Spinal cord (tissue), 10 donors: Measurements from ENCODE around the gene NKD1. TPM values are rescaled to one million over a fixed set of nuclear protein-coding genes. Genes with fewer than 3 reads are reported as not detected.

ENCODE experiments used
- DNase-seq, 6 donors: peaks; one replicate each; pipeline versions ENCODE4 v3.0.0 to v3.0.0-alpha.2; 2013 to 2015; ENCODE audit warnings: low spot score in 6 of 6, low read depth in 4 of 6
- H3K27ac ChIP-seq: one replicate; pipeline ENCODE4 v1.5.1; 2013; ENCODE audit warnings: low read depth, low read length, control low read depth
- H3K27me3 ChIP-seq: one replicate; pipeline ENCODE4 v1.6.1; 2013; ENCODE audit warnings: low read length; ENCODE audit not compliant: control insufficient read depth, insufficient read depth
- H3K36me3 ChIP-seq: one replicate; pipeline ENCODE4 v1.6.1; 2013; ENCODE audit warnings: low read length; ENCODE audit not compliant: control insufficient read depth, insufficient read depth
- H3K4me1 ChIP-seq: one replicate; pipeline ENCODE4 v1.6.1; 2013; ENCODE audit warnings: low read length; ENCODE audit not compliant: control insufficient read depth, insufficient read depth
- H3K4me3 ChIP-seq: one replicate; pipeline ENCODE4 v1.5.1; 2013; ENCODE audit warnings: low read depth, low read length, control low read depth
- H3K9me3 ChIP-seq: one replicate; pipeline ENCODE4 v1.6.1; 2013; ENCODE audit warnings: low read length; ENCODE audit not compliant: control insufficient read depth, insufficient read depth
- whole genome bisulfite sequencing: methylation state at CpG from one replicate; pipeline ENCODE4 v1.1.5; 2013; ENCODE audit warnings: missing lambda C conversion rate; ENCODE audit not compliant: insufficient coverage; 5-methylcytosine and 5-hydroxymethylcytosine counted together
- polyA plus RNA-seq, 2 donors: library from polyadenylated mRNA; unstranded; fragments of 120-200 nt; gene quantifications; one replicate each; pipeline ENCODE4 v1.2.1, GENCODE V29; 2013; ENCODE audit not compliant: insufficient read length in 2 of 2
- total RNA-seq, 2 donors: library from RNA; depleted of rRNA in 1 of 2; stranded (reverse); fragments of 120-200 nt in 1 of 2; fragments of >200 nt in 1 of 2; gene quantifications; one replicate each; pipeline versions ENCODE4 v1.2.3 to v1.2.4, GENCODE V29; 2013 to 2014
- donor health status: healthy.

The NKD1 gene
- total and polyA plus RNA-seq, 4 donors: 6.7 to 33.8 (median 25.7) TPM

DNA sequence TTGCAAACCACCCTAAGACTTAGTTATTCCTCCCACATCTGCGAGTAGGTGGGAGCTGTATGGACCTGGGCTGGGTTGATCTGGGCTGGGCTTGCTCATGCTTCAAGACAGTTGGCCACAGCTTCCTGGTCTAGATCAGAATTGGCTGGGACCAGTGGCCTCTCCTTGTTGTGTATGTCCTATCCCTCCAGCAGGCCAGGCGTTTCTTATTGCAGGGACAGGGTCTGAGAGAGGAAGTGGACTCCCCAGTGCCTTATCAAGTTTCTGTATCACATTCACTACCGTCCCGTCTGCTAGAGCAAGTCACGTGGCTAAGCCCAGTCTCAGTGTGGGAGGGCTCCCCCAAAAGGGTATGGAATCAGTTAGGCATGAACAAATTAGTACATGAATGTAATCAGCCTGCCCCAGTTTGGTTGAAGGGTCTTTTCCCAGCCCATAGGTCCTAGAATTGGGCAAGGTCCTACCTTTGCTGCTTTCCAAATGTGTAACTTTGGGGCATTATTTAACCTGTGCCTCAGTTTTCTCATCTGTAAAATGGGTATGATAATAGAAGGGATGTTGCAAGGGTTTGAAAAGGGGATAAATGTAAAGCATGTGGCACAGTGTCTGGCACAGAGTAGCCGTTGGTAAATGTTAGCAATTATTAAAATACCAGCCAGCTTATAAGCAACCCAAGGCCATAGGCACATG lies 36.0 kb downstream of the NKD1 start:
- Histone ChIP-seq H3K4me3 (no peak overlapping the region), H3K36me3 (peaks cover 13% of the 10 kb centered on the region), H3K27ac (no peak overlapping the region), H3K9me3 (no peaks in the 10 kb centered on the region), H3K27me3 (no peaks in the 10 kb centered on the region), H3K4me1 (peaks cover 42% of the 10 kb centered on the region)
- DNase-seq: no peak
- 86% methylated on average over 2 of the region's 6 CpGs for WGBS

DNA sequence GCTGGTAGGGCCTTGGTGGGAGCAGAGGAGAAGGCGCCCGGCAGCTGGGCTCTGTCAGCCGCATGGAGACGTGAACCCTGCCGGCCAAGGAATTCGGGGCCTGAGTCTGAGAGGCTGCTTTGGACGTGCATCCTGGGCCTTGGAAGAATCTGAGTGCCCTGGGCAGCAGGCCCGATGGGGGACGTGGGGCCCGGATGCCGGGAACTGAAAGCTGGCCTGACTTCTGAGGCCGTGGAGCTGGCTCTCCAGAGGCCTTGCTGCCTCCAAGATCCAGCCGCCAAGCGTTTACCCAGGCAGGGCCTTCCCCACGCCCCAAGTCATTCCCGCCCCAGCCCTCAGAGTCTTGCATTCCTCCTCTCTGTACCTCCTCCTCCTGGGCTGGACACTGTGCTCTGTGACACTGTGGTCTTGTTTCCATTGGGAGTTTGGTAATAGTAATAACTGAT lies 37.2 kb downstream of the NKD1 start:
- Histone ChIP-seq H3K4me1 (peaks cover 38% of the 10 kb centered on the region), H3K27me3 (no peaks in the 10 kb centered on the region), H3K27ac (peak overlapping the region; percentile 37), H3K4me3 (no peak overlapping the region), H3K9me3 (no peaks in the 10 kb centered on the region), H3K36me3 (peaks cover 8% of the 10 kb centered on the region)
- 29% methylated on average over 14 of the region's 16 CpGs for WGBS
- DNase-seq: peak in 2 of 6 donors; percentile 33 to 84

DNA sequence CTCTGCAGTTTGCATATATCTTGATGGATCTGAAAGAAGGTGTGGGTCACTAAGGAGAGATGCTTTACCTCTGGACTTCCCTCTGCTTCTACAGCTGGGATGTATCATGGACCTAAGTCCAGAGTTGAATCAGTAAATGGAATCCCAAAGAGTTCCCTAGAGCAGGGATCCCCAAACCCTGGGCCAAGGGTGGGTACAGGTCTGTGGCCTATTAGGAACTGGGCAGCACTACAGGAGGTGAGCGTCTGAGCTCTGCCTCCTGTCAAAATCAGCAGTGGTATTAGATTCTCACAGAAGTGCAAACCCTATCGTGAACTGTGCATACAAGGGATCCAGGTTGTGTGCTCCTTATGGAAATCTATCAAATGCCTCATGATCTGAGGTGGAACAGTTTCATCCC lies 39.3 kb downstream of the NKD1 start:
- H3K27ac ChIP-seq: no peak overlapping the region
- no peaks in the 10 kb centered on the region for H3K27me3 ChIP-seq
- no peak overlapping the region for H3K4me3 ChIP-seq
- WGBS: 100% methylated on average over 2 of the region's 2 CpGs
- no peaks in the 10 kb centered on the region for H3K9me3 ChIP-seq
- peaks cover 11% of the 10 kb centered on the region for H3K36me3 ChIP-seq
- DNase-seq: no peak
- peaks cover 39% of the 10 kb centered on the region for H3K4me1 ChIP-seq

DNA sequence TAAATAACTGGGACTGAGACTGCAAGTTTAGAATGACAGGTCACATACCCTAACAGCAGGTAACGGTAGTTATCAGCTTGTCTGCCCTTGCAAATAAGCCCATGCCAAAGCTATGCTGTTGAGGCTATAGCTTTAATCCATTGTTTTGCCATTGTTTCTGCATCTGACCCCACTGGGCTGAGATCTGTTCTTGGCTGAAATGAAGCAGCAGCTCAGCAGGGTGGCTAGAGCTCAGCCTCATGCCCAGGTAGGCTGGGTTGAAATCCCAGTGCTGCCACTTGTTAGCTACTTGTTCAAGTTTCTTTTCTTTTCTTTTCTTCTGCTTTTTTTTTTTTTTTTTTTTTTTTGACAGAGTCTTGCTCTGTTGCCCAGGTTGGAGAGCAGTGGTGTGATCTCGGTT lies 40.1 kb downstream of the NKD1 start:
- Histone ChIP-seq H3K9me3 (no peaks in the 10 kb centered on the region), H3K27me3 (no peaks in the 10 kb centered on the region), H3K27ac (no peak overlapping the region), H3K4me3 (no peak overlapping the region), H3K36me3 (peaks cover 7% of the 10 kb centered on the region), H3K4me1 (peaks cover 42% of the 10 kb centered on the region)
- no peak for DNase-seq
- 100% methylated on average over 1 of the region's 2 CpGs for WGBS

DNA sequence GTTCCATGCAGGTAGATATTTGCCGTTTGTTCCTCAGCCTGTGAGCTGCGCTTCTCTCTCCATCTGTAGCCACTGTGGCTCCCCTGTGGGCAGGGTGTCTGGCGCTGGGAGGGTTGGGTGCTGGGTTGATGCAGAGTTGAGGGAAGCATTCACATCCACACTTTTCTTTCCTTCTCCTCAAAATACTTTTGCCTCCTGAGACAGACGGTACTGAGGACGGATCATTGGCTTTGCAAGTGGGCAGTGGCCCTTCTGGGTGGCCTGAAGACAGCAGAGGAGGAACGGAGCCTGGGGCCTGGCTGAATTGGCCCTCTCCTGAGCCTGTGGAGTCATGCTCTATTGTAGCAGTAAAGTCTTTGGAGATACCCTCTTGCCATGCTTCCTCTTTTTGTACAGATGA lies 43.0 kb downstream of the NKD1 start:
- 88% methylated on average over 2 of the region's 6 CpGs for WGBS
- Histone ChIP-seq H3K27ac (peak overlapping the region; percentile 73), H3K4me1 (peaks cover 48% of the 10 kb centered on the region)

DNA sequence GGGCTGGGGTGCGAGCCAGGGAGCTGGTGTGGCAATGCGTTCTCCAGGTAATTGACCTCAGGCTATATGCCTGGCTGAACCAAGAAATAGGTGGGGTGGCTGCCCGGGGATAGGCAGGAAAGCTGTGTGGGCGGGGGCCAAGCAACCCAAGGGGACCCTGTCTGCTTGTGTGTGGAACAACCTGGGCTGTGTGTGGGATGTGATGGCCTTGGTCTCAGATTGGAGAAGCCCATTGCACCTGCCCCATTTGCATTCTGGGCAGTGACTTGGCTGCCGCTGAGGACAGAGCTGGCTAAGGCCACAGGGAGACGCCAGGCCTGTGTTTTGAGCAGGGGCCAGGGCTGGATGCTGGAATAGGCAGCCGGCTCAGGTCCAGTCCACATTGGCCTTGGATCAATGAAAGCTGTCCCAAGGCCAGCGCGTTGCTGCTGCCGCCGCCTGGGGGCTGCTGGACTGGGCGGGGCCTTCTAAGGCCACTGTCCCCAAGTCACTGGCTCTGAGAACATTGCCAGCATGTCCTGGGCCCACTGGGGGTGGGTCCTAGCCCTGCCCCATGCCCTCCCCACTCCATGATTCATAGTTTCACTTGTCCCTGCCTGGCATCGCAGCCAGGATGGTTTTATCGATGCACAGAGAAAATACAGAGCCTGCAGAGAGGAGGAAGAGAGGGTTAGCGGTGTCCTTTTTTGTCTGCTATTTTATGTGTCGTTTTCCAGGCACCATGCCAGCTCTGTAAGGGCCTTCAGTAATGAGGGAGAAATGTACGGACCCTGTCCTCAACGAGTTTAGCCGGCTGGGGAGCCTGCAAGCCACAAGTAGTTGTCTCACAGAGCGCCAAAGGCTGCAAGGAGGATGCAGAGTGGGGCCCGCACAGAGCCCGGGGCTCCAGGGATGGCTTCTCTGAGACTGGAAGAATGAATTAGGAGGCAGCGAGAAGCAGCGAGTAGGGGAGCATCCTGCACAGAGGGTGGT lies 43.9 kb downstream of the NKD1 start:
- no peak overlapping the region for H3K4me3 ChIP-seq
- H3K27me3 ChIP-seq: no peaks in the 10 kb centered on the region
- H3K4me1 ChIP-seq: peaks cover 48% of the 10 kb centered on the region
- no peaks in the 10 kb centered on the region for H3K9me3 ChIP-seq
- DNase-seq: peak; percentile 80 to 96 (median 90)
- peak overlapping the region; percentile 73 for H3K27ac ChIP-seq
- H3K36me3 ChIP-seq: peaks cover 6% of the 10 kb centered on the region
- 19% methylated on average over 24 of the region's 24 CpGs for WGBS

More for the DNA sequence above, 43.0 kb downstream of the NKD1 start:
- no peaks in the 10 kb centered on the region for H3K9me3 ChIP-seq
- DNase-seq: no peak
- no peaks in the 10 kb centered on the region for H3K27me3 ChIP-seq
- no peak overlapping the region for H3K4me3 ChIP-seq
- H3K36me3 ChIP-seq: peaks cover 6% of the 10 kb centered on the region

DNA sequence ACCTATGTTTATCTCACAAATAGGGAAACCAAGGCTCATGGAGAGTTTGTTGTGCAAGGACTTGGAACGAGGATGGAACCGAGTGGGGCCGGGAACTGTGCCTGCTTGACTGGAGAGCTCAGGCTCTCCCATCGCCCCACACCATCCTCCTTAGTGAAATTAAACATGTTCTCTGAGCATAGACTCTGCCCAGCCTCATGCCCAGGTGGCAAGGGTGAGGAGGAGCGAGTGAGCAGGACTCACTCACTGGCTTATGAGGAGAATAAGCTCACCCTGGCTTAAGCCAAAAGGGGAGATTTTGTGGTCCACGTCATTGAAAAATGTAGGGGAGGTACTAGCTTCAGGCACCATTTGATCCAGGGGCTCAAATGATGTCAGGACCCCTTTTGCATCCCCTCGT lies 44.8 kb downstream of the NKD1 start:
- H3K4me3 ChIP-seq: no peak overlapping the region
- peaks cover 54% of the 10 kb centered on the region for H3K4me1 ChIP-seq
- no peaks in the 10 kb centered on the region for H3K27me3 ChIP-seq
- 76% methylated on average over 3 of the region's 7 CpGs for WGBS
- DNase-seq: no peak
- H3K27ac ChIP-seq: peak overlapping the region; percentile 73
- H3K36me3 ChIP-seq: peaks cover 6% of the 10 kb centered on the region
- no peaks in the 10 kb centered on the region for H3K9me3 ChIP-seq

DNA sequence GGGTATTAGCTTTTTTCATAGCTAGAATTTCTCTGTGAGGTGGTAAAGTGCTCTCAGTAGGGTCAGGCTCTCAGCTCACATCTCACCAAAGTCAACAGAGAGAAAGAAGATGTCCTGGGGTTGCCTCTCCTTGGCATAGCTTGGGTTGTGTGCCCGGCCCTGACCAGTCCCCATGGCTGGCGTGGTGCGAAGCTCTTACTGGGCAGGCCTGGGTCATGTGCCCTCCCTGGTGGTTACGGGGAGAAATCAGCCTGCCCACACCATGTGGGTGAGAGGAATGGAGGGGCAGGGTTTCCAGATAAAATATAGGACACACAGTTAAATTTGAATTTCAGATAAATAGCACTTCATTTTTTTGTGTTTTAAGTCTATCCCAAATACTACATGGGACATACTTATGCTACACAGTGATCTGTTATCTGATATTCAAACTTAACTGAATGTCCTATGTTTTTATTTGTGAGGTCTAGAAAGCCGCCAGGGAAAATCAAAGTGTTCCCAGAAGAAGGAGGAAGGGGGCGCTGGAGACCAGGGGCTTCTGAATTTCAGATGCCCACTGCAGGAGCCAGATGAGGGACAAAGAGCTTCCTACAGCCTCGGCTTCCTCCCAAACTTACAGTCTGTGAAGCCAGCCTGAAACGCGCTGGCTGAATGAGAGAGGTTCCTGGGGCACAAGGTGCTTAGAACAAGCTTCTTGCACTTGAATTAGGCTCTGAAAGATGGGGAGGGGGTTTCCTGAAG lies 45.4 kb downstream of the NKD1 start:
- H3K27ac ChIP-seq: no peak overlapping the region
- peaks cover 10% of the 10 kb centered on the region for H3K36me3 ChIP-seq
- peak in 2 of 6 donors; percentile 63 to 75 for DNase-seq
- H3K4me3 ChIP-seq: no peak overlapping the region
- H3K27me3 ChIP-seq: no peaks in the 10 kb centered on the region
- peaks cover 60% of the 10 kb centered on the region for H3K4me1 ChIP-seq
- WGBS: 74% methylated on average over 5 of the region's 9 CpGs
- H3K9me3 ChIP-seq: no peaks in the 10 kb centered on the region
